PC-3 (cell line): ENCODE results near the gene NEDD9. TPM values are rescaled to one million over a fixed set of nuclear protein-coding genes. Genes with fewer than 3 reads are reported as not detected.

Experiments
- ATAC-seq: fragments of 200-7000 bp; cut with Tn5 transposase; 2 replicates; pipeline ENCODE4 v1.9.1; 2020; ENCODE audit warnings: mild to moderate bottlenecking, moderate library complexity
- BruUV-seq: library from RNA; stranded (reverse); fragments of 400-500 nt; replicated peaks from 2 replicates; lab custom pipeline; 2021; lab: Mats Ljungman, UMichigan
- CTCF ChIA-PET: fragments of 300-600 bp; sonication (Branson Sonifier 250); formaldehyde crosslinking; loops from one replicate; lab custom pipeline; 2022; ENCODE audit warnings: antibody characterized with exemption; lab: Charles Lee
- POLR2A ChIA-PET: fragments of 300-600 bp; sonication (Branson Sonifier 250); formaldehyde crosslinking; loops from one replicate; lab custom pipeline; 2022; ENCODE audit warnings: antibody characterized with exemption; ENCODE audit not compliant: unreplicated experiment; lab: Charles Lee
- DNase-seq: peaks from one replicate; pipeline ENCODE4 v3.0.0-alpha.2; 2015
- H2AFZ ChIP-seq: fragments of 300-600 bp; sonication (generic); 2 replicates; pipeline ENCODE4 v1.6.0; 2016; ENCODE audit warnings: antibody characterized with exemption, low read length
- H3F3A ChIP-seq: fragments of 300-600 bp; sonication (generic); one replicate; pipeline ENCODE4 v1.6.0; 2017; ENCODE audit warnings: antibody characterized with exemption, low read length, control low read depth, mild to moderate bottlenecking; ENCODE audit not compliant: unreplicated experiment
- H3K27ac ChIP-seq: fragments of 300-600 bp; sonication (generic); 2 replicates; pipeline ENCODE4 v1.5.1; 2016; ENCODE audit warnings: mild to moderate bottlenecking, low read length
- H3K27me3 ChIP-seq: fragments of 300-600 bp; sonication (generic); 2 replicates; pipeline ENCODE4 v1.6.1; 2016; ENCODE audit warnings: low read length, mixed read lengths
- H3K36me3 ChIP-seq: fragments of 300-600 bp; sonication (generic); 2 replicates; pipeline ENCODE4 v1.6.1; 2016; ENCODE audit warnings: low read depth, mixed run types, low read length, mixed read lengths
- H3K4me1 ChIP-seq: fragments of 300-600 bp; sonication (generic); 2 replicates; pipeline ENCODE4 v1.5.1; 2016; ENCODE audit warnings: low read length; ENCODE audit not compliant: insufficient read depth
- H3K4me2 ChIP-seq: fragments of 300-600 bp; sonication (generic); 2 replicates; pipeline ENCODE4 v1.6.0; 2016; ENCODE audit warnings: low read length
- H3K4me3 ChIP-seq: fragments of 300-600 bp; sonication (generic); 2 replicates; pipeline ENCODE4 v1.5.1; 2016; ENCODE audit warnings: mild to moderate bottlenecking, low read length, mixed read lengths
- H3K79me2 ChIP-seq: fragments of 300-600 bp; sonication (generic); 2 replicates; pipeline ENCODE4 v1.6.1; 2017; ENCODE audit warnings: low read length, mixed read lengths
- H3K9ac ChIP-seq: fragments of 300-600 bp; sonication (generic); 2 replicates; pipeline ENCODE4 v1.6.0; 2016; ENCODE audit warnings: mild to moderate bottlenecking, low read length
- H3K9me2 ChIP-seq: fragments of 300-600 bp; sonication (generic); replicated peaks from 2 replicates; pipeline ENCODE4 v1.6.1; 2016; ENCODE audit warnings: mixed run types, low read length, mixed read lengths
- H3K9me3 ChIP-seq: fragments of 300-600 bp; sonication (generic); 2 replicates; pipeline ENCODE4 v1.6.1; 2016; ENCODE audit warnings: low read length, mixed read lengths
- H4K20me1 ChIP-seq: fragments of 300-600 bp; sonication (generic); 2 replicates; pipeline ENCODE4 v1.6.1; 2016; ENCODE audit warnings: low read length, mixed read lengths
- CTCF ChIP-seq: fragments of 300-600 bp; sonication (generic); conservative IDR thresholded peaks from 2 replicates; pipeline ENCODE4 v1.5.1; 2017; ENCODE audit warnings: antibody characterized with exemption, low read depth, mild to moderate bottlenecking, low read length
- EZH2 ChIP-seq: fragments of 300-600 bp; sonication (generic); IDR thresholded peaks from one replicate; pipeline ENCODE4 v1.6.1; 2017; ENCODE audit warnings: antibody characterized with exemption, mild to moderate bottlenecking, low read length; ENCODE audit not compliant: unreplicated experiment
- EZH2phosphoT487 ChIP-seq: fragments of 300-600 bp; sonication (generic); IDR thresholded peaks from 2 replicates; pipeline ENCODE4 v1.6.1; 2018; ENCODE audit warnings: mild to moderate bottlenecking, antibody characterized with exemption, low read length, borderline replicate concordance
- intact Hi-C: fragments of 100-400 bp; cut with micrococcal nuclease; formaldehyde crosslinking; loops from 2 replicates; pipeline ENCODE4 v1.9.0; 2023
- total RNA-seq: library from RNA; depleted of rRNA; stranded (reverse); fragments of >200 nt; gene quantifications from 2 replicates; pipeline ENCODE4 v1.2.3, GENCODE V29; 2014

Gene NEDD9
- total RNA-seq, 1 experiment from 2014 or later = 12.1 TPM

- TF ChIP-seq EZH2 (no peak), CTCF (no peak), EZH2phosphoT487 (no peak)
- CTCF ChIA-PET = no interaction called here
- H3K79me2 ChIP-seq = peaks cover 70% of the 10 kb centered on the region
- H4K20me1 ChIP-seq = no peaks in the 10 kb centered on the region
- no peak overlapping the region for H3K9ac ChIP-seq
- no peak overlapping the region for H3K27ac ChIP-seq
- H2AFZ ChIP-seq = no peak overlapping the region
- no peak for DNase-seq
- no peaks in the 10 kb centered on the region for H3F3A ChIP-seq
- H3K4me2 ChIP-seq = no peak overlapping the region
- ATAC-seq = no peak
- H3K9me2 ChIP-seq = no peaks in the 10 kb centered on the region
- H3K4me1 ChIP-seq = peaks cover 30% of the 10 kb centered on the region
- no peaks in the 10 kb centered on the region for H3K9me3 ChIP-seq
- no TSS peak for BruUV-seq
- intact Hi-C loops = no loop called here
- POLR2A ChIA-PET = interaction anchor here (0.7 to 1.4 kb wide), 2 partner anchors 8 to 16 kb away, joined by 6 read pairs; no protein-coding TSS in a partner anchor
- H3K4me3 ChIP-seq = no peak overlapping the region
- H3K36me3 ChIP-seq = 0 out of 2 replicates have a peak, but pooled peaks cover 2% of the 10 kb centered on the region
- H3K27me3 ChIP-seq = no peaks in the 10 kb centered on the region
Measured at GRCh38 chr6:11223286-11223864, 9.1 kb downstream of the NEDD9 start.

- Histone ChIP-seq H3K4me2 (no peak overlapping the region), H3K9me3 (no peaks in the 10 kb centered on the region), H3K4me1 (peaks cover 36% of the 10 kb centered on the region), H3K9me2 (no peaks in the 10 kb centered on the region), H3K79me2 (peaks cover 71% of the 10 kb centered on the region), H3K27me3 (no peaks in the 10 kb centered on the region), H3K27ac (no peak overlapping the region), H3K9ac (no peak overlapping the region), H4K20me1 (no peaks in the 10 kb centered on the region), H3K36me3 (0 out of 2 replicates have a peak, but pooled peaks cover 2% of the 10 kb centered on the region), H3K4me3 (no peak overlapping the region), H2AFZ (no peak overlapping the region), H3F3A (no peaks in the 10 kb centered on the region)
- ATAC-seq (no peak), DNase-seq (no peak)
- POLR2A ChIA-PET = interaction anchor here (1.4 kb wide), 1 partner anchor 16 kb away, joined by 6 read pairs; no protein-coding TSS in a partner anchor
- BruUV-seq = no TSS peak
- TF ChIP-seq EZH2 (no peak), CTCF (no peak), EZH2phosphoT487 (no peak)
- intact Hi-C loops = no loop called here
- CTCF ChIA-PET = no interaction called here
Measured at GRCh38 chr6:11222385-11223277, 9.8 kb downstream of the NEDD9 start.
